Choroid plexus epithelial cell (primary cell): ENCODE measurements around the gene MYCT1.

Source experiments
- DNase-seq: peaks from one replicate; pipeline ENCODE4 v3.0.0-alpha.2; 2010; ENCODE audit warnings: low read depth
- H3K4me3 ChIP-seq: 2 replicates; pipeline ENCODE4 v1.5.1; 2011; ENCODE audit warnings: low read depth, mild to moderate bottlenecking, control low read depth, low read length, moderate library complexity
- CTCF ChIP-seq: conservative IDR thresholded peaks from 2 replicates; pipeline ENCODE4 v1.5.1; 2011; ENCODE audit warnings: low read depth, mild to moderate bottlenecking, control low read depth, inconsistent platforms, low read length, moderate library complexity

Gene MYCT1

GRCh38 chr6:152720974-152721373 lies 23.3 kb downstream of the MYCT1 start:
- TF ChIP-seq CTCF, result no peak

GRCh38 chr6:152721956-152722355 lies 24.3 kb downstream of the MYCT1 start:
- no peak overlapping the region for H3K4me3 ChIP-seq
- DNase-seq, result no peak
- TF ChIP-seq CTCF, result no peak

More at GRCh38 chr6:152720974-152721373, 23.3 kb downstream of the MYCT1 start:
- DNase-seq, result peak; percentile 6
- H3K4me3 ChIP-seq, result no peak overlapping the region

GRCh38 chr6:152723398-152723797 lies 25.7 kb downstream of the MYCT1 start:
- no peak for TF ChIP-seq CTCF
- DNase-seq, result peak; percentile 45
- H3K4me3 ChIP-seq, result no peak overlapping the region

- DNase-seq, result no peak
- no peak overlapping the region for H3K4me3 ChIP-seq
- TF ChIP-seq CTCF, result no peak
Measured at GRCh38 chr6:152726313-152726712, 28.6 kb downstream of the MYCT1 start.

- no peak overlapping the region for H3K4me3 ChIP-seq
- DNase-seq, result no peak
- TF ChIP-seq CTCF, result no peak
Measured at GRCh38 chr6:152727507-152727906, 29.8 kb downstream of the MYCT1 start.

GRCh38 chr6:152734630-152735029 lies 36.9 kb downstream of the MYCT1 start:
- TF ChIP-seq CTCF, result no peak
- H3K4me3 ChIP-seq, result no peak overlapping the region
- no peak for DNase-seq

- TF ChIP-seq CTCF, result no peak
- no peak overlapping the region for H3K4me3 ChIP-seq
- no peak for DNase-seq
Measured at GRCh38 chr6:152736687-152737273, 39.1 kb downstream of the MYCT1 start.
